Activated naive CD4-positive, alpha-beta T cell treated with anti-CD3 and anti-CD28 coated beads, Interleukin-2, amount 50 U/mL, for 16 hours (primary cell): ENCODE data around the gene TCP10L.
"Not testable (repeated sequence)": the region's sequence is repeated elsewhere in the genome, so short reads cannot be mapped to it uniquely, and the experiment has no call there.

Experiments used
- DNase-seq: peaks from one replicate; pipeline ENCODE4 v3.0.0-alpha.2; 2020

The TCP10L gene

DNA sequence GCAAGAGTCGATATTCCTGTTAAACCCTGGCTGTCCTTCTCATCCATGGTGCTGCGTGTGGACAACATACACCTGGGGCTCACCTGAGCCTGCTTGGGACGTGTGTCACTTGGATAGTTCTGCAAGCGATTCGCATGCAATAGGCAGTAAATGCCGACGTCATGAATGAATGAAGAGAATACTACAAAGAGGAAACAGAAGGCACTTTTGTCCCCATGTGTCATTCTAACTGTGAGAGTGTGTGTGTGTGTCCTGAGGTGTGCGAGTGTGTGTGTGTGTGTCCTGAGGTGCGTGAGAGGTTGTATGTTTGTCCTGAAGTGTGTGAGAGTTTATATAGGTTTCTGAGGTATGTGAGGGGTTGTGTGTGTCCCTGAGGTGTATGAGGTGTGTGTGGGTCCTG lies 647 bp upstream of the TCP10L start:
- DNase-seq: no peak

GRCh38 chr21:32584472-32584871 lies 851 bp downstream of the TCP10L start:
- DNase-seq: no peak

DNA sequence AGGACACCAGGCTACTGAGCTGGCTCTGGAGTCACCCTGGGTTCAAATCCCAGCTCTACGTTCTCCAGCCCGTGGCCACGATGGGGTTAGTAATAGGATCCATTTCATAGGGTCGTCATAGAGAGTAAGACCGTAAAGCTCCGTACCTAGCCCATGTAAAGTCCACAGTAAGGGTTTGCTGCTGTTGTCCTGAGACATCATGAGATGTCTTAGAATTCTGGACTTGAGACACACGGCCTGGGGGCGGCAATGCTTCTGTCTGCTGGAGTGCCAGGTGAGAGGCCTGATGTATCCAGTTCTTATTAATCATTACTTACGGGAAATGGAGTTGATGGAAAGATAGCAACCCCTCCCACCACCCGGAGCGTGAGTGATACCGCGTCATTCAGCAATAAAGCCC lies 3.6 kb downstream of the TCP10L start:
- DNase-seq: no peak

GRCh38 chr21:32580949-32581348 lies 4.4 kb downstream of the TCP10L start:
- no peak for DNase-seq

DNA sequence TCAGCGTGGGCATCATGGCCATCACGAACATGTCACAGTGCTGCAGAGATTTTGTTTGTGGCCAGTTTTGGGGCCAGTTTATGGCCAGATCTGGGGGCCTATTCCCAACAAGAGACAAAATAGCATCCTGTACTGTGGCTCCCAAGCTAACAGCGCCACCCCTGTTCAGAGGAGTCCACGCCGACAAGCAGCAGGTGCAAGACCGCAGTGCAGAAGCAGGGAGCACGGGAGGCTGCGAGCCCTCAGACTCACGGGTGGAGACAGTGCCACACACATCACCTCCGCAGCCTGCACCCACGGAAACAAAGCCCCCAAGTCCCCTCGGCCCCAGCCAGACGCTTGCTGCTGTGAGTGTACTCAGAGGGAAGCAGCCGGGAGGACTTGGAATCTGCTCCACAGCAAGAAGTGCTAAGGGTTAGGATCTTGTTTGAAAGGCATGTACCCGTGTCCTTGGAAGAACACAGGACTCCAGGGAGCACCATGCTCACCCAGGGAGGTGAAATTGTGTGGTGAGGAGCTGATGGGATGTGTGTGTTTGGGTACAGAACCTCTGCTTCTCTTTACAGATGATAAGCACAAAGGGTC lies 7.1 kb downstream of the TCP10L start:
- DNase-seq: peak; percentile 17

DNA sequence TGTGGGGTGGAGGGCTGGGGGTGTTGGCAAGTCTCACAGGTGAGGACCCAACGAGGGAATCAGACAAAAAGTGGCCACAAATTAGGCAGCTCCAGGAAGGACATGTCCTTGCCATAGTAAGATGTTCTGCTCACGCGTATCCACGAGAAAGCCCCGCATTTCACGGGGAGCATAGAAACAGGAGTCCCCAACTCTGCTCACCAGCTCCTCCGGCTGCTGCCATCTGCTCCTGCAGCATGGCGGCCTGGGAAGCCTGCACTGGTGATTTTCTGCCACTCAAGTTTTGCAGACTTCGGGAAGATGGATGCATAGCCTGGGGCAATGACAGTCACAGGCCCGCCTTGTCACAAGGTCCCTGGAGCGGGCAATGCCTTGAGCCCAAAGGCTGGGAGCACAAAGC lies 9.3 kb downstream of the TCP10L start:
- no peak for DNase-seq

- no peak for DNase-seq
Measured at GRCh38 chr21:32574946-32575925, 10.1 kb downstream of the TCP10L start.

GRCh38 chr21:32572574-32573420 lies 12.5 kb downstream of the TCP10L start:
- no peak for DNase-seq

DNA sequence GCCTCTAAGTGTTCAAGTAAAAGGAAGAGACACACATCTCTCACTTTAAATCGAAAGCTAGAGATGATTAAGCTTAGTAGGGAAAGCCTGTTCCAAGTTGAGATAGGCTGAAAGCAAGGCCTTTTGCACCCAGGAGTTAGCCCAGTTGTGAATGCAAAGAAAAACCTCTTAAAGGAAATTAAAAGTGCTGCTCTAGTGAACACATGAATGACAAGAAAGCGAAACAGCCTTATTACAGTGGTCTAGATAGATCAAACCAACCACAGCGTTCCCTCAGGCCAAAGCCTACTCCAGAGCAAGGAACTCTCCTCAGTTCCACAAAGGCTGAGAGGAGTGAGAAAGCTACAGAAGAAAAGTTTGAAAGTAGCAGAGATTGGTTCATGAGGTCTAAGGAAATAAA lies 14.9 kb downstream of the TCP10L start:
- no peak for DNase-seq

- peak; percentile 81 for DNase-seq
Measured at GRCh38 chr21:32569261-32570230, 15.8 kb downstream of the TCP10L start.

DNA sequence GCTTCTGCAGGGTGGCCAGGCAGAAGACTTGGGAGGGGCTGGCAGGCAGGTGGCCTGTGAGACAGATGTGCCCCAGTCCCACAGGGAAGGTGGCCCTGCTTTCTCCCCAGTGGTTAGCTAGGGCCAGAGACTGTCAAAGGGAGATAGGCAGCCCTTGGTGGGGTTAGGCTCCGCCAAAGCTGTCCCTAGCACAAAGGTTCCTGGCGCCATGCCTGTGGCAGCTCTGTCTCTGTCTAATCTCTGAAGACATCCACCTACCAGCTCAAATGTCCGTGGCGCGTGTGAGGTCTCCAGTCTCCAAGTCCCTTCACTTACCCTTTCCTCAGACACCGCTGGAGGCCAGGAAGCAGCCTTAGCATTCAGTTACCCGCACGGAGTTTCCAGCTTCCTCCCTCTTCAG lies 17.7 kb downstream of the TCP10L start:
- DNase-seq: no peak

DNA sequence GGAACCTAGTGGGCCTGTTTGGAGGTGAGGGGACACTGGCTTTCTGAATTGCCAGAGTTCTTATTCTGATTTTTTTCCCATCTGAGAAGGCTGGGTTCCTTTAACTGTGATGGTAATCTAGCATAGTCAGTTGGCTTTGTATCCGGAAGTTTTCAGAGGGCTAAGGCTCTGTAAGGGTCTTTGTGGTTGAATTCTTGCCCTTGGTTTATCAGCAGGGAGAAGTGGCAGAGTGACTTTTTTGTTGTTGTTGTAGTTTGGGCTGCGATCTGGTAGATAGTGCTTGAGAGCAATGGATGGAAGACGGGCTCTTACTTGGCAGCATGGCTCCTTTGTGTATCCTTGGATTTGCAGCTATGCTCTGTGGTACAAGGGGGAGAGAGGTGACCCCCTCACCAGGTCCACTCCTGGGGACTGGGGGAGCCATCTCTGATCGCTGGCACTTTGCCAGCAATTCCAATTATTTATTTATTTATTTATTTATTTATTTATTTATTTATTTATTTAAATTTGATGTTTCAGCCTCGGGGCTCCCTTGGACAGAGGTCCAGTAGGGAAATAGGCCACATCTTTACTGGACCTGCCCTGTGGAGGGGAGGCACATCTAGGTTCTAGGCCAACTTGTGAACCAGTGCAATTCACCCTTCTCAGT lies 18.5 kb downstream of the TCP10L start:
- no peak for DNase-seq

DNA sequence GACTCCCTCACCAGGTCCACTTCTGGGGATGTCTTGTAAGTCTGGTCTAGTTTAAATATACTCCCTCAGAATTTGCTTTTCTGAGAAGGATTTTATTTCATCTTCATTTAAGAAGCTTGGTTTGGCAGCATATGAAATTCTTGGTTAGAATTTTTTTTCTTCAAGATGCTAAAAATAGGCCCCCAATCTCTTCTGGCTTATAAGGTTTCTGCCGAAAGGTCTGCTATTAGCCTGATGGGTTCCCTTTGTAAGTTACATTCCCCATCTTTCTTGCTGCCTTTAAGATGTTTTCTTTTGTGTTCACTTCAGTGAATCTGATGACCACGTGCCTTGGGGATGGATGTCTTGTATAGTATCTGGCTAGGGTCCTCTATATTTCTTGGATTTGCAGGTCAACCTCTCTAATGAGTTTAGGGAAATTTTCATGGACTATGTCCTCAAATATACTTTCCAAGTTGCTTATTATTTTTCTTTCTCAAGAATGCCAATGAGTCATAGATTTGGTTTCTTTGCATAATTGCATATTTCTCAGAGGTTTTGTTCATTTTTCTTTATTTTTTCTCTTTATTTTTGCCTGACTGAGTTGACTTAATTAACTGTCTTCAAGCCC lies 19.4 kb downstream of the TCP10L start:
- no peak for DNase-seq

DNA sequence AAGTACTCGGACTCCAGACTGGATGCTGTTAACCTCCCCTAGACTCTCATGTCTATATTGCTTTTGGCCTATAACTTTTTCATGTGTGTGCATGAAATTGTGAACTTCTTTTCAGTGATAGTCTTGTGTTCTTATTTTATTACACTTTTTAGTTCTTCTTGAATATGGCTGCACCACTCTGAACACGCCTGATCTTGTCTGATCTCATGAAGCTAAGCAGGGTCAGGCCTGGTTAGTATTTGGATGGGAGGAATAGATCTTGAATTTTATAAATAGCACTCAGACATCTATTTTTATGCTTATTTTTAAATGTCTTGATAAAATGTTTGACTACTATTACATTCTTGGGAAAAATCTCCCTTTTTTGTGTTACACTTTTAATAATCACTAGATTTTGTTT lies 22.4 kb downstream of the TCP10L start:
- DNase-seq: no peak

DNA sequence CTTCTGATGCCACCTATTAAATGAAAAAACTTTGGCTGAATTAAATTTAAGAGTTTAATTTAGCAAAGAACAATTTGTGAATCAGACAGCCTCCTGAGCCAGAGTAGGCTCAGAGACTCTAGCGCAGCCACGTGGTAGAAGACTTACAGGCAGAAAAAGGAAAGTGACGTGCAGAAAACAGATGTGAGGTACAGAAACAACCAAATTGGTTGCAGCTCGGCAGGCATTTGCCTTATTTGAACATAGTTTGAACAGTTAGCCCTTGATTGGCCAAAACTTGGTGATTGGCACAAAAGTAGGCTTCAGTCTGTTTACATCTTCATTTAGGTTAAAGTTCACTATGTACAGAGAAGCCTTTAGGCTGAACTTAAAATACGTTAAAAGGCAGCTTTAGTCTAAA lies 22.9 kb downstream of the TCP10L start:
- DNase-seq: no peak

GRCh38 chr21:32561476-32561875 lies 23.8 kb downstream of the TCP10L start:
- not testable (repeated sequence) for DNase-seq

- DNase-seq: no peak
Measured at GRCh38 chr21:32560896-32561295, 24.4 kb downstream of the TCP10L start.

GRCh38 chr21:32559006-32559610 lies 26.2 kb downstream of the TCP10L start:
- no peak for DNase-seq

GRCh38 chr21:32558106-32558505 lies 27.2 kb downstream of the TCP10L start:
- DNase-seq: no peak

DNA sequence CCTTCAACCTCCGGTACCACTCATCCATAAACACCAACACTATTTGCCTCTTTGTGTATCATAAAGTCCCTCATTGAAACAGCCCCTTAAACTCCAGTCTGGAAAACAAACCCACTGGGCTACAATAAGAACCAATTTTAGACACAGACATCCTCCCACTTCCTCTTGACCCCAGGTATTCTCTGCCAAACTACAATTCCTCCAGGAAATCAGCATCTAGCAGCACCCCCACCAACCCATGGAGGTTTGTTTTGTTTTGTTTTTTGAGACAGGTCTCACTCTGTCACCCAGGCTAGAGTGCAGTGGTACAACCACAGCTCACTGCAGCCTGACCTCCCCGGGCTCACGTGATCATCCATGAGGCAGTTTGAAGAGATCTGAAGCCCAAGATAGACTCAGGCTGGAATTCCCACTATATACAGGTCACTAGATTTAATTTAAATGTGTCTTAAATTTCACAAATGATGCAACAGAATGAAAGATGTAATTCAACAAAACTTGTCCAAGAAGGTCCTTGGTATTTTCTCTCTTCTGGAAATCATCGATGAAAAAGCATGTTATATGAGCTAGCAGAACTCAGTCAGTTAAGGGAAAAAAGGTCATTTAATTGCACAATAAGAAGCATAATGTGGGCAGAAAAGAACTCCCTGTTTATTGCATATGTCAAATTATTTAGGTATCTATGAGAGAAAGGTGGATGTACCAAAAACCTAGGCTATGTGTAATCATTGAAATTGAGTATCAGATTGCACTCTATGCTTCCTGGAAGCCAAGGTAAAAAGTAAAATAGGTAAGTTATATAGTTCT lies 30.3 kb downstream of the TCP10L start:
- no peak for DNase-seq
